PC-9 (cell line): ENCODE results near the gene EDN1. TPM values are rescaled to one million over a fixed set of nuclear protein-coding genes. Genes with fewer than 3 reads are reported as not detected.

ENCODE experiments used
- BruUV-seq: library from RNA; stranded (reverse); fragments of 400-500 nt; replicated peaks from 2 replicates; lab custom pipeline; 2021; lab: Mats Ljungman, UMichigan
- CTCF ChIA-PET: fragments of 300-600 bp; sonication (Branson Sonifier 250); formaldehyde crosslinking; loops from one replicate; lab custom pipeline; 2022; ENCODE audit warnings: antibody characterized with exemption; lab: Charles Lee
- POLR2A ChIA-PET: fragments of 300-600 bp; sonication (Branson Sonifier 250); formaldehyde crosslinking; loops from one replicate; lab custom pipeline; 2022; ENCODE audit warnings: antibody characterized with exemption; ENCODE audit not compliant: unreplicated experiment; lab: Charles Lee
- DNase-seq, 2 experiments: peaks; one replicate each; pipeline versions ENCODE4 v3.0.0 to v3.0.0-alpha.2; 2015 to 2022; ENCODE audit warnings: mixed read lengths in 1 of 2
- H2AFZ ChIP-seq: fragments of 200-600 bp; sonication (generic); 2 replicates; pipeline ENCODE4 v1.8.1; 2017; ENCODE audit warnings: antibody characterized with exemption
- H3F3A ChIP-seq: fragments of 200-600 bp; sonication (generic); 2 replicates; pipeline ENCODE4 v1.8.1; 2017; ENCODE audit warnings: antibody characterized with exemption, mild to moderate bottlenecking, low read depth; ENCODE audit not compliant: insufficient read depth
- H3K27ac ChIP-seq: fragments of 200-600 bp; sonication (generic); 2 replicates; pipeline ENCODE4 v1.6.1; 2016; ENCODE audit warnings: mixed run types
- H3K27me3 ChIP-seq: fragments of 200-600 bp; sonication (generic); 2 replicates; pipeline ENCODE4 v1.6.1; 2016; ENCODE audit warnings: low read depth, mixed run types; ENCODE audit not compliant: insufficient read depth
- H3K36me3 ChIP-seq: fragments of 200-600 bp; sonication (generic); 2 replicates; pipeline ENCODE4 v1.6.1; 2016; ENCODE audit warnings: low read depth, mixed run types
- H3K4me1 ChIP-seq: fragments of 200-600 bp; sonication (generic); replicated peaks from 2 replicates; pipeline ENCODE4 v1.6.1; 2016; ENCODE audit warnings: mixed run types; ENCODE audit not compliant: insufficient read depth
- H3K4me2 ChIP-seq: fragments of 200-600 bp; sonication (generic); 2 replicates; pipeline ENCODE4 v1.6.1; 2017; ENCODE audit warnings: mixed run types
- H3K4me3 ChIP-seq: fragments of 200-600 bp; sonication (generic); 2 replicates; pipeline ENCODE4 v1.6.1; 2016; ENCODE audit warnings: mixed run types
- H3K79me2 ChIP-seq: fragments of 200-600 bp; sonication (generic); 2 replicates; pipeline ENCODE4 v1.6.1; 2017; ENCODE audit warnings: low read depth, mixed run types
- H3K9me2 ChIP-seq: fragments of 200-600 bp; sonication (generic); 2 replicates; pipeline ENCODE4 v1.8.1; 2017; ENCODE audit warnings: mild to moderate bottlenecking; ENCODE audit not compliant: insufficient read depth
- H3K9me3 ChIP-seq: fragments of 200-600 bp; sonication (generic); 2 replicates; pipeline ENCODE4 v1.8.1; 2016; ENCODE audit warnings: low read depth; ENCODE audit not compliant: insufficient read depth
- H4K20me1 ChIP-seq: fragments of 200-600 bp; sonication (generic); 2 replicates; pipeline ENCODE4 v1.8.1; 2017; ENCODE audit not compliant: insufficient read depth
- EZH2 ChIP-seq: fragments of 200-600 bp; sonication (generic); IDR thresholded peaks from 2 replicates; pipeline ENCODE4 v1.8.0; 2017; ENCODE audit warnings: antibody characterized with exemption, low read depth
- intact Hi-C: fragments of 100-400 bp; cut with micrococcal nuclease; formaldehyde crosslinking; loops from one replicate; pipeline ENCODE4 v1.10.0; 2022; ENCODE audit not compliant: unreplicated experiment
- total RNA-seq: library from RNA; stranded (reverse); gene quantifications from 2 replicates; pipeline ENCODE4 v1.2.3, GENCODE V29; 2021
- TF ChIP-seq, protein P1 (sequence below): fragments of 200-600 bp; sonication (generic); conservative IDR thresholded peaks from 2 replicates; pipeline ENCODE4 v1.6.1; 2017; ENCODE audit warnings: mixed run types, antibody characterized with exemption, mild to moderate bottlenecking, moderate library complexity

EDN1 gene
- total RNA-seq, 1 experiment from 2014 or later: 3.3 TPM

DNA sequence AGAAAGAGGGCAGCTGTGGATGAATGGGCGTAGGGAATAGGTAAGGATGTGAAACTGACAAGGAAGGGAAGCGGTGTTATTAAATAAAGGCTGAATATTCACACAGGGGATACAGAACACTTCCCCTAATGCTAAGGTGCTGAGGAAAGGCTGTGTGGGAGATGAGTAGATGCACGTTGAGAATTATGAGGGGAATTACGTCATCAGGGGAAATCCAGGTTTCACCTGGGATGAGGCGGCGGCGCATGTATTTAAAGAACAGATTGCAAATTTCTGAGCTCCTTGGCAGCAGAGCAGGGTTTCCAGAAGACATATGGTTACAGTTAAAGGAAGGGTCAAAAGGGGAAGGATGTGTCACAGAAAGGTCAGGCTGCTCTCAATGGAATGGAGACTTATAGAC lies 28.7 kb upstream of the EDN1 start:
- Histone ChIP-seq H3F3A (peaks cover 18% of the 10 kb centered on the region), H3K36me3 (no peaks in the 10 kb centered on the region), H3K79me2 (no peaks in the 10 kb centered on the region), H3K27me3 (no peaks in the 10 kb centered on the region), H3K27ac (no peak overlapping the region), H3K4me3 (no peak overlapping the region), H3K9me3 (peaks cover 5% of the 10 kb centered on the region; the same call in 1 of the 2 replicates), H4K20me1 (no peaks in the 10 kb centered on the region), H3K4me2 (no peak overlapping the region), H2AFZ (no peak overlapping the region), H3K4me1 (peaks cover 18% of the 10 kb centered on the region), H3K9me2 (0 out of 2 replicates have a peak, but pooled peaks cover 6% of the 10 kb centered on the region)
- CTCF ChIA-PET: no interaction called here
- BruUV-seq: no TSS peak
- TF ChIP-seq, protein P1, sequence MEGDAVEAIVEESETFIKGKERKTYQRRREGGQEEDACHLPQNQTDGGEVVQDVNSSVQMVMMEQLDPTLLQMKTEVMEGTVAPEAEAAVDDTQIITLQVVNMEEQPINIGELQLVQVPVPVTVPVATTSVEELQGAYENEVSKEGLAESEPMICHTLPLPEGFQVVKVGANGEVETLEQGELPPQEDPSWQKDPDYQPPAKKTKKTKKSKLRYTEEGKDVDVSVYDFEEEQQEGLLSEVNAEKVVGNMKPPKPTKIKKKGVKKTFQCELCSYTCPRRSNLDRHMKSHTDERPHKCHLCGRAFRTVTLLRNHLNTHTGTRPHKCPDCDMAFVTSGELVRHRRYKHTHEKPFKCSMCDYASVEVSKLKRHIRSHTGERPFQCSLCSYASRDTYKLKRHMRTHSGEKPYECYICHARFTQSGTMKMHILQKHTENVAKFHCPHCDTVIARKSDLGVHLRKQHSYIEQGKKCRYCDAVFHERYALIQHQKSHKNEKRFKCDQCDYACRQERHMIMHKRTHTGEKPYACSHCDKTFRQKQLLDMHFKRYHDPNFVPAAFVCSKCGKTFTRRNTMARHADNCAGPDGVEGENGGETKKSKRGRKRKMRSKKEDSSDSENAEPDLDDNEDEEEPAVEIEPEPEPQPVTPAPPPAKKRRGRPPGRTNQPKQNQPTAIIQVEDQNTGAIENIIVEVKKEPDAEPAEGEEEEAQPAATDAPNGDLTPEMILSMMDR: no peak
- TF ChIP-seq EZH2: no peak
- no peak for DNase-seq
- POLR2A ChIA-PET: no interaction called here
- intact Hi-C loops: no loop called here

DNA sequence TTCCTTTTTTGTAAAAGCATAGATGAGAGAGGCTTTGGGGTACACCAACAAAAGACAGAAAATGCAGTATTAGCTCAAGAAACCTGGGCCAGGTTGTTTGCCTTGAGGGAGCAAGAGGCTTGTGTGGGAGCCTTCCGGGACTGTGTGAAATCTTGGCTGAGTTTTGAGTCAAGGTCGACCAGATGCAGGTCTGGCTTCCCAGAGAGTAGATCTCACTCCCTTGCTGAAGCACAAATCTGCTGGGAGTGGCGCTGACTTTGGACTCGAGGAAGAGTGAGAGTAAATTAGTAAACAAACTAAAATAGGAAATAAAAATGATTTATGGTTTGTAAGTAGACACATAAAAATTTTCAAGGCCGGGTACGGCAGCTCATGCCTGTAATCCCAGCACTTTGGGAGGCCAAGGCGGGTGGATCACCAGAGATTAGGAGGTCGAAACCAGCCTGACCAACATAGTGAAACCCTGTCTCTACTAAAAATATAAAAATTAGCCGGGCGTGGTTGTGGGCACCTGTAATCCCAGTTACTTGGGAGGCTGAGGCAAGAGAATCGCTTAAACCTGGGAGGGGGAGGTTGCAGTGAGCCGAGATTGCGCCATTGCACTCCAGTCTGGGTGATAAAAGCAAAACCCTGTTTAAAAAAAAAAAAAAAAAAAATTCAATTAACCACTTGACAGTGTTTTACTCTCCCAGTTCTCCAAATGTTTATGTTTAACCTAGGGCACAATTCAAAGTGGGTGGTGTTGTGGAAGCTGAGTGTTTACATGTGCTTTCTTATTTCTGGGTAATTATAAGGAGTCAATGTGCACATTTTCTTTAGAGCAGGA lies 27.7 kb upstream of the EDN1 start:
- TF ChIP-seq, protein P1: no peak
- TF ChIP-seq EZH2: no peak
- intact Hi-C loops: no loop called here
- Histone ChIP-seq H3K4me2 (no peak overlapping the region), H3K79me2 (no peaks in the 10 kb centered on the region), H3K4me3 (no peak overlapping the region), H4K20me1 (no peaks in the 10 kb centered on the region), H3K9me3 (peaks cover 8% of the 10 kb centered on the region; the same call in 1 of the 2 replicates), H3K27ac (no peak overlapping the region), H3K4me1 (peaks cover 27% of the 10 kb centered on the region), H3F3A (peaks cover 19% of the 10 kb centered on the region), H3K9me2 (0 out of 2 replicates have a peak, but pooled peaks cover 6% of the 10 kb centered on the region), H2AFZ (no peak overlapping the region), H3K36me3 (no peaks in the 10 kb centered on the region), H3K27me3 (no peaks in the 10 kb centered on the region)
- POLR2A ChIA-PET: no interaction called here
- no TSS peak for BruUV-seq
- DNase-seq: no peak
- CTCF ChIA-PET: no interaction called here

DNA sequence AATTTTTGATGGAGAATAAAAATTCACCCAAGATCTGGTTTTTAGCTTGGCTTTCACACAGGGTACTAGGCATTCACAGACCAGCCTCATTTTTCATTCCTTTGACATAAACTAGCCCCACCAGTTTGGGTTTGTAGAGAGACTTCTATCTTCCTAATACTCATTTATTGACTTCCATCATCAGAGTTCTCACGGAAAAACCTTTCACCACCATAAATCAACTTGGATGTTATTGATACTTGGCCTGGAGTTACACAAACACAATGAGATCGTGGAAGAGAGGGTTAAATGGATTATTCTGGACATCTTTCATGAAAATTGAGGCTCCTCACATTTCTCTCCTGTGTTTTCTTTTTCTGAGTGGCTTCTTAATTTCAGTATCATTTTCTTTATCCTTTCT lies 26.8 kb upstream of the EDN1 start:
- ChIA-PET CTCF (no interaction called here), POLR2A (no interaction called here)
- Histone ChIP-seq H3K4me2 (no peak overlapping the region), H3K4me1 (peaks cover 28% of the 10 kb centered on the region), H3K9me2 (0 out of 2 replicates have a peak, but pooled peaks cover 6% of the 10 kb centered on the region), H3K9me3 (peaks cover 15% of the 10 kb centered on the region; the same call in 1 of the 2 replicates), H3K27ac (no peak overlapping the region), H3K4me3 (no peak overlapping the region), H3K79me2 (no peaks in the 10 kb centered on the region), H4K20me1 (no peaks in the 10 kb centered on the region), H2AFZ (no peak overlapping the region), H3K36me3 (no peaks in the 10 kb centered on the region), H3F3A (peaks cover 19% of the 10 kb centered on the region), H3K27me3 (no peaks in the 10 kb centered on the region)
- no peak for TF ChIP-seq EZH2
- TF ChIP-seq, protein P1: no peak
- intact Hi-C loops: no loop called here
- no TSS peak for BruUV-seq
- no peak for DNase-seq
